GM21526 (cell line): ENCODE measurements around the gene SPTLC1.
A peak's percentile ranks its signal among the peaks of the same experiment; 100 is the strongest.
"Not testable (repeated sequence)": the region's sequence is repeated elsewhere in the genome, so short reads cannot be mapped to it uniquely, and the experiment has no call there.

Source experiments
- ATAC-seq: cut with Tn5 transposase; IDR thresholded peaks from one replicate; pipeline ENCODE4 v1.9.1; 2021; ENCODE audit warnings: moderate library complexity; ENCODE audit not compliant: unreplicated experiment, low FRiP score

Gene SPTLC1

GRCh38 chr9:92141144-92142129 is 26.2 kb upstream of the SPTLC1 start:
- no peak for ATAC-seq

DNA sequence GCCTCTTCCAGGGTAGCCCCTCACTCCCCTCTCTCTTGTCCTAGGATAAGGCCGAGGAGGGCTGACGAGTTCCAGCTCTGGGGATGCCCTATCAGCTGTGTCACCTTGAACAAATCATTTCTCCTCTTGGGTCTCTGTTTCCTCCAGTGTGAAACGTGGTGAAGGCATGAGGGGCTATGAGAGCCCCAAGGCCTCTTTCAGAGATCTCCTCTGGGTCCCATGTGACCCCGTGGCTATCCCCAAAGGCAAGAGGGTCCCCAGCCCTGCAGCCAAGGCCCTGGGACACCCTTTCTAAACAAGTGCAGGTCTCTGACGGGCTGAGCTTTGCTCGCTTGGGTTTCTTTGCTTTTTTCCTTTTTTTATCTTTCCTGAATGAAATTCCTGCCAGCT is 25.5 kb upstream of the SPTLC1 start:
- no peak for ATAC-seq

DNA sequence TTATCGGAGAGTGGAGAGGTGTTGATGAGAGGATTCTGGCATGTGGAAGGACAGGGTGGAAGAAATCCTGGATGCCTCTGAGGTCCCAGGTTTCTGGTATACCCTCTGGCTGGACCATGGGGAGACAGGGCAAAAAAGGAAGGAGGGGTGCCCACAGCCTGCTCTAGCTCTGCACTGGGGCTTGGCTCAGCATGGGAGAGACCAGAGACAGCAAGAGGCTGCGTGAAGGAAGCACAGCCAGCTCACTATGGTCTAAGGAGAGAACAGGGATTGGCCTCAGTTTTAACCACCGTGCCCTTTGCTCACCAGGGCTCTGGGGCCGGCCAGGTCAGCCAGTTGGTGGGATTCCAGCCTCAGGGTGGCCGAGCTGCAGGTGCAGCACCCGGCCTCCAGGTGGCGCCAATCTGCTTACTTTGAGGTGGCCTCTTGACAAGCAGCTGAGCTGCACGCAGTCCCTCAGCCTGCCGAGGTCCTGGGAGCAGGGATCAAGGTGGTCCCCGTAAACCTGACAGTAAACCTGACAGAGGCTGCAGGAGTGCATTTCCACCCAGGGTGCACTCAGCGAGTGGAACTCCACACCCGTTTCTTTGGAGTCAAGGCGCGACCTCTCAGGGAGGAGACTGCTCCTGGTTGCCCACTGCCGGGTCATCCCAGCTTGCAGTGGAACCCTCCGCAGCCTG is 25.0 kb upstream of the SPTLC1 start:
- ATAC-seq = peak; percentile 60

DNA sequence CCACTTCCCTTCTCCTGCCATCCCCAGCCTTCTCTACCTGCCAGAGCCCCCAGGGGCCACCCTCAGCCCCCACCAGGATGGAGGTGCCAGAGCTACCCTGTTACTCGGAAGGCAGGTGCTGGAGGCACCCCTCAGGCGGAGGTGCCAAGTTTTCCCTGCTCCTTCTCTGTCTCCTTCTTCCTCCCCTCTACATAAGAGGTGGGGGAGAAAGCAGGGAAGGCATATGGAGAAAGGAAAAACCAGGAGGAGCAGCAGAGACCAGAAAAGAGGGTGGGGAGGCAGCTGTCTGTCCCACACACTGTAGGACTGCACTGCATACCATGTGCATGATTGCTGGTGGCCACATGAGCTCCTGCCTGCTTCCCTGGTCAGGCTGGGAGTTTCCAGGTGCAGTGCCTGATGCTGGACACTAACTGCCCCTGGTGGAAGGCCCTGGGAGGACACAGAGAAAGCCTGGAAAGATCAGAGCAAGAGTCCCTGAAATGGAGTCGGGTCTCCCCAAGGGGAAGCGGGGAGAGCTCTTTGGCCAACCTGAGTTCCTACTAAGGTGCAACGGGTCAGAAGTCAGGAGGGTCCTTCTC is 23.8 kb upstream of the SPTLC1 start:
- not testable (repeated sequence) for ATAC-seq

GRCh38 chr9:92138157-92138959 is 23.1 kb upstream of the SPTLC1 start:
- ATAC-seq = no peak

- ATAC-seq = no peak
Observed at GRCh38 chr9:92136184-92136858, 21.1 kb upstream of the SPTLC1 start.

- ATAC-seq = no peak
Observed at GRCh38 chr9:92135576-92135975, 20.4 kb upstream of the SPTLC1 start.

DNA sequence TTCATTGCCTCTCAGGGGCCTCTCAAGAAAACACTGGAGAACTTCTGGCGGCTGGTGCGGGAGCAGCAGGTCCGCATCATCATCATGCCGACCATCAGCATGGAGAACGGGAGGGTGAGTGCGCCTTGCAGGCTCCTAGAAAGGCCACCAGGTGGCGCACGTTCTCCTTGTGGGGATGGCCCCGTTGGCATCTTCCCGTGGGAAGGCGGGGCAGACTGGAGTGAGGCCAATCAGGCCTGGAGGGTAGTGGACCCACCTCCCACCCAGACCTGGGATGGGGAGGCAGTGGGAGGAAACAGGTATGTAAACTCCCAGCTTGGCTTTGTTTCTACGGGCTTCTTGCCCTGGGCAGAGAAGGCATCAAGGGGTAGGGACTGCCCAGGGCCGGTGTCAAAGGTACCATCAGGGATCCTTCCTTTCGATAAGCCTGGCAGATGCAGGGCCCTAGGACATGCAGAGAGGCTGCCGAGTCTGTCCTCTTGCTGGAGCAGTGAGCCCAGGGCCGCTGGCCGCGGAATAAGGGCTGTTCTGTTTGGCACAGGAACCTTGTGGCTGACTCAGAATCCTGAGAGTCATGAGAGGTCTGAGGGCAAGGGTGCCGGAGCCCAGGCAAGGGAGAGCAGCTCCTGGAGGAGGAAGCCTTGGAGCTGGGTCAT is 18.9 kb upstream of the SPTLC1 start:
- no peak for ATAC-seq

DNA sequence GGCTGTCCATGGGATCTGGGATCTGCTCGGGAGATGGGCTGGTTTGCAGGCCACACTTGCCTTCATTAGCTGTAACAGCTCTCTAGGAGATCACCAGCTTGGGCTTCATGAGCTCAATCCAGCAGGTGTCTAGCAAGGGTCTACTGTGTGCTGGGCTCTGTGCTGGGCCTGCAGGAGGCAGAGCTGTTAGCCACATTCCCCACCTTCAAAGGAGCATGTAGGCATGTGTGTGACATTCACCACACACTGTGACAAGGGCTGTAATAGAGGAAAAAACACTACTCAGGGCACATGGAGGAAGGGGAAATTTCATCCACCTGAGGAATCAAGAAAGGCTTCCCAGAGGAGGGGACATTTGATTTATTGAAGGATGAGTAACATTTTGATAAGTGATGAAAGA is 17.7 kb upstream of the SPTLC1 start:
- ATAC-seq = not testable (repeated sequence)

DNA sequence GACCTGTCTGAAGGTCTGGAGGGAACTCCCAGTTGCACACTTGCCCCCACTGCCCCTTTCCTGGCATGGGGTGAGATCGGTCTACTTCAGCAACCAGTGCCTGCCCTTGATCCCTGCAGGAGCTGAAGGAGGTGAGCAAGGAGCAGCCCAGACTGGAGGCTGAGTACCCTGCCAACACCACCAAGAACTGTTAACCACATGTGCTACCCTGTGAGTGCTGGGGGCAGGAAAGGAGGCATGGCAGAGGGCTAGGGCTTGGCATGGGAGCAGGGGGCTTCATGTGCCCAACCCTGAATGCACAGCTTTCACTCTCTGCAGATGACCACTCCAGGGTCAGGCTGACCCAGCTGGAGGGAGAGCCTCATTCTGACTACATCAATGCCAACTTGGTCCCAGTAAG is 17.3 kb upstream of the SPTLC1 start:
- ATAC-seq = no peak

DNA sequence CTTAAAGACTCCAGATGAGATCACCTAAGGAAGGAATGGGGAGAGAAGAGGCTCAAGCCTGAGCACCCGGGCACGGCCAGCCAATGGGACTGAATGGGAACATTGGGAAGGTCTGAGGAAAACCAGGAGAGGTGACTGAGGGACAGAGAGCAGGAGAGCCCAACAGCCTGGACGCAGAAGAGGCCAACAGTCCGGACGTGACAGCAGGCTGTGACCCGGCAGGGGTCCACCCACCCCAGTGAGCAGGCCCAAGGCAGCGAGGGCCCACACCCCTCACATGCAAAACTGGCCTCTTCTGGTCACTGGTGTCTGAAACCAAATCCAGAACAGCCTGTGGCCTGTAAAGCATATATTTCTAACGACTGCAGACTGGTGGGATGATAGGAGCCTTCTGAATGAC is 7.6 kb upstream of the SPTLC1 start:
- ATAC-seq = no peak

DNA sequence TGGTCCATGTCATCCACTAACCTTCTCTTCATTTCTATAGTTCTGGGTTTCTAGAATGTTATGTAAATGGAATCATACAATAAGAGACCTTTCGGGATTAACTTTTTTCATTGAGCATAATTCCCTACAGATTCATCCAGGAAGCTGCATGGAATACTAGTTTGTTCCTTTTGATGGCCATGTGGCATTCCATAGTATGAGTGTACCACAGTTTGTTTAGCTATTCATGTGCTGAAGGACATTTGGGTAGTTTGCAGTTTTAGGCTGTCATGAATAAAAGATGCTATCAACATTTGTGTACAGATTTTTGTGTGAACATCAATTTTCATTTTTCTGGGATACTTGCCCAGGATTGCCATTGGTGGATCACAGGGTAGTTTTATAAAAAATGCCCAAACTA is 6.8 kb upstream of the SPTLC1 start:
- no peak for ATAC-seq

- no peak for ATAC-seq
Observed at GRCh38 chr9:92121265-92121664, 6.1 kb upstream of the SPTLC1 start.

DNA sequence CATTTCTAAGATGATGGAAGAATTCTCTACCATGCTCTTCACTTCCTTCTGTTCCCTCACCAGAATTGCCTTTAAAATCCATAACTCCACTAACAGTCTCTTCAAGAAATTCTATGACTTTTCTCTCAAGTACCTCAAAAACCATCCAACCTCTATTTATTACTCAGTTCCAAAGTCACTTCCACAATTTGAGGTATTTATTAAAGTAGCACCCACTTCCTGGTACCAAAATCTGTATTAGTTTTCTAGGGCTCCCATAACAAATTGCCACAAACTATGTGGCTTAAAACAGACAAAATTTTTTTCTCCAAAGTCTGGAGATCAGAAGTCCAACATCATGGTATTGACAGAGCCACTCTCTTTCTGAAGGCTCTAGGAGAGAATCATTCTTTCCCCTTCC is 4.9 kb upstream of the SPTLC1 start:
- no peak for ATAC-seq

DNA sequence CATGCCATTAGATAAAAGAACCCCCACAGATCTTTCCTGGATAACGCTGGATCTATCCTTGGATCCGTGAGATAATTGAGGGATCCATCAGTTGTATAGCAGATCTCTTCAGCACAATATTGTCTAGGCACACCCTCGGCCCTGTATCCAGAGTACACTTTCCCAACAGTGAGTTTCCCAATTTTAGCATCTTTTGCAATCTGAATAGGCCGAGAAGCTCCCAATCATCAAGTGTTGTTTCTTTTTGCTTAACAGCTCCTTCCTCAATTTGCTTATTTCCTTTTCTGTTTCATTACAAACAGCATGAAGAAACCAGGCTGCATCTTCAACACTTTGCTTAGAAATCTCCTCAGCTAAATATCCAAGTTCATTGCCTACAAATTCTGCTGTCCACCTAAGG is 4.4 kb upstream of the SPTLC1 start:
- ATAC-seq = no peak

DNA sequence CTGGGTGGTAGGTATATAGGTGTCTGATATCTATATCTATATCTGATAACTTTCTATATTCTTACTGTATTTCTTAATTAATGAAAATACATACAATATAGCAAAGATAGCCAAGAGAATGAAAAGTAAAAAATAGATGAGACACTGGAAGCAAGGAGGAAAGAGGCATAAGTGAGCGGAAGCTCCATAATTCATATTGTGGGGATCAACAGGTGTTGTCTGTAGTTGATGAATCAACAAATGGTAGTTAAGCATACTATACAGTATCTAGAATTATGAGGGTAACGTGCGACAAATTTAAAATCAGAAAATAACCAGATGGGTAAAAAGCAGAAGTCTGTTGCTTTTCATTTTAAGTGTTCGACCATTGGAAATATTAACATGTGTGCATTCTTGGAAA is 7.1 kb downstream of the SPTLC1 start:
- no peak for ATAC-seq

DNA sequence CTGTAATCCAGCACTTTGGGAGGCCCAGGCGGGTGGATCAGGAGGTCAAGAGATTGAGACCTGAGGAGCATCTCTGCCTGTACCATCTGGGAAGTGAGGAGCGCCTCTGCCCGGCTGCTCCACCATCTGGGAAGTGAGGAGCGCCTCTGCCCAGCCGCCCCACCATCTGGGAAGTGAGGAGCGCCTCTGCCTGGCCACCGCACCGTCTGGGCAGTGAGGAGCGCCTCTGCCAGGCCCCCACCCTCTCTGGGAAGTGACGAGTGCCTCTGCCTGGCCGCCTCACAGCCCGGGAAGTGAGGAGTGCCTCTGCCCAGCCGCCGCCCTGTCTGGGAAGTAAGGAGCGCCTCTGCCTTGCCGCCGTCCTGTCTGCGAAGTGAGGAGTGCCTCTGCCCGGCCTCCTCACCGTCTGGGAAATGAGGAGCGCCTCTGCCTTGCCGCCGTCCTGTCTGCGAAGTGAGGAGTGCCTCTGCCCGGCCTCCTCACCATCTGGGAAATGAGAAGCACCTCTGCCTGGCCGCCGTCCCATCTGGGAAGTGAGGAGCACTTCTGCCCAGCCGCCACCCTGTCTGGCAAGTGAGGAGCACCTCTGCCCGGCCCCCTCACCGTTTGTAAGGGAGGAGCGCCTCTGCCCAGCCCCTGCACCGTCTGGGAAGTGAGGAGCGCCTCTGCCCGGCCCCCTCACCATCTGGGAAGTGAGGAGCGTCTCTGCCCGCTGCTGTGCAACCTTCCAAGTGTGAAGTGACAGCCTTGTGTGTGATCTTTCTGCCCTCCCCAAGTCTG is 9.6 kb downstream of the SPTLC1 start:
- ATAC-seq = not testable (repeated sequence)

DNA sequence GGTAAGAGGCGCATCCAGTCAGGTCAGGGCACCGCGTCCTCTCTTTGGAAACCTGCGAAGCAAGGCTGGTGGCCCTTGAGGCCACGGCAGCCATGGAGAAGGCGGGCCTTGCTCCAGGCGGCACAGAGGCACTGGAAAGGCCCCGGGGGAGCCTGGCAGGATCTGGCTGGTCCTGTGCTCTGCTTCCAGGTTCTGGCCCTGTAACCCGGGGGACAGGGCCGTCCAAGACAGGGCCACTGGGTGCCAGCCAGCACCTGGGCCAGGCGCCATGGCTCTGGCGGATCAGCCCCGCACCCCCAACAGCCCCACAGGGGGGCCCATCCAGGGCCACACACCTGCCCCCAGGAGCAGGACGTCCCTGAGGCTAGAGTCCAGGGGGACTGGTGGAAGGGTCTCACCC is 11.6 kb downstream of the SPTLC1 start:
- ATAC-seq = not testable (repeated sequence)
